ENCODE measurements around the gene NMRK2.
"Not testable (repeated sequence)": the region's sequence is repeated elsewhere in the genome, so short reads cannot be mapped to it uniquely, and the experiment has no call there.

The NMRK2 gene

GRCh38 chr19:3932931-3933810 lies at the start of gene NMRK2:
TSS of gene NMRK2 (plus strand) at chr19:3933069. CDS start at chr19:3933672, 603 bp downstream.
- Histone ChIP-seq H3K27me3 (ENCODE audit: insufficient read depth, low read length) (peaks cover 15% of the 10 kb centered on the region), H3K4me3 (ENCODE audit: low read depth, low read length) (no peak within 1 kb of the TSS), H3K4me1 (ENCODE audit: control insufficient read depth, insufficient read depth, low read length, unreplicated experiment) (no peaks in the 10 kb centered on the region), H3K79me2 (ENCODE audit: control insufficient read depth, insufficient read depth, low read length, unreplicated experiment) (no peaks in the 10 kb centered on the region), H2AFZ (ENCODE audit: low read length, unreplicated experiment) (no peak within 1 kb of the TSS), H3K27ac (ENCODE audit: low read depth, low read length) (no peak within 1 kb of the TSS), H3K36me3 (ENCODE audit: insufficient read depth, low read length) (no peaks in the 10 kb centered on the region)

- Histone ChIP-seq H3K79me2 (ENCODE audit: control insufficient read depth, insufficient read depth, low read length, unreplicated experiment) (no peaks in the 10 kb centered on the region), H3K36me3 (ENCODE audit: insufficient read depth, low read length) (no peaks in the 10 kb centered on the region), H3K4me1 (ENCODE audit: control insufficient read depth, insufficient read depth, low read length, unreplicated experiment) (no peaks in the 10 kb centered on the region), H3K4me3 (ENCODE audit: low read depth, low read length) (no peak overlapping the region), H3K27me3 (ENCODE audit: insufficient read depth, low read length) (no peaks in the 10 kb centered on the region), H3K27ac (ENCODE audit: low read depth, low read length) (no peak overlapping the region), H2AFZ (ENCODE audit: low read length, unreplicated experiment) (no peak overlapping the region)
Observed at GRCh38 chr19:3890591-3890990, 42.3 kb upstream of the NMRK2 start.

- Histone ChIP-seq H3K79me2 (ENCODE audit: control insufficient read depth, insufficient read depth, low read length, unreplicated experiment) (no peaks in the 10 kb centered on the region), H3K4me1 (ENCODE audit: control insufficient read depth, insufficient read depth, low read length, unreplicated experiment) (no peaks in the 10 kb centered on the region), H3K4me3 (ENCODE audit: low read depth, low read length) (no peak overlapping the region), H3K27me3 (ENCODE audit: insufficient read depth, low read length) (no peaks in the 10 kb centered on the region), H2AFZ (ENCODE audit: low read length, unreplicated experiment) (no peak overlapping the region), H3K36me3 (ENCODE audit: insufficient read depth, low read length) (no peaks in the 10 kb centered on the region), H3K27ac (ENCODE audit: low read depth, low read length) (no peak overlapping the region)
Observed at GRCh38 chr19:3893509-3894179, 39.2 kb upstream of the NMRK2 start.

GRCh38 chr19:3894959-3895358 lies 37.9 kb upstream of the NMRK2 start:
- not testable (repeated sequence) for H3K27me3 ChIP-seq (ENCODE audit: insufficient read depth, low read length); H3K79me2 ChIP-seq (ENCODE audit: control insufficient read depth, insufficient read depth, low read length, unreplicated experiment); H3K4me3 ChIP-seq (ENCODE audit: low read depth, low read length)

GRCh38 chr19:3895788-3896187 lies 37.1 kb upstream of the NMRK2 start:
- Histone ChIP-seq H3K79me2 (ENCODE audit: control insufficient read depth, insufficient read depth, low read length, unreplicated experiment) (no peaks in the 10 kb centered on the region), H3K27me3 (ENCODE audit: insufficient read depth, low read length) (no peaks in the 10 kb centered on the region), H3K4me3 (ENCODE audit: low read depth, low read length) (no peak overlapping the region)

More at GRCh38 chr19:3894959-3895358, 37.9 kb upstream of the NMRK2 start:
- H3K27ac ChIP-seq (ENCODE audit: low read depth, low read length); H3K36me3 ChIP-seq (ENCODE audit: insufficient read depth, low read length); H3K4me1 ChIP-seq (ENCODE audit: control insufficient read depth, insufficient read depth, low read length, unreplicated experiment); H2AFZ ChIP-seq (ENCODE audit: low read length, unreplicated experiment): not testable (repeated sequence)

GRCh38 chr19:3897936-3898335 lies 34.9 kb upstream of the NMRK2 start:
- Histone ChIP-seq H3K27me3 (ENCODE audit: insufficient read depth, low read length) (no peaks in the 10 kb centered on the region), H3K4me1 (ENCODE audit: control insufficient read depth, insufficient read depth, low read length, unreplicated experiment) (no peaks in the 10 kb centered on the region), H3K4me3 (ENCODE audit: low read depth, low read length) (no peak overlapping the region), H2AFZ (ENCODE audit: low read length, unreplicated experiment) (no peak overlapping the region), H3K27ac (ENCODE audit: low read depth, low read length) (no peak overlapping the region), H3K79me2 (ENCODE audit: control insufficient read depth, insufficient read depth, low read length, unreplicated experiment) (no peaks in the 10 kb centered on the region), H3K36me3 (ENCODE audit: insufficient read depth, low read length) (no peaks in the 10 kb centered on the region)

More at GRCh38 chr19:3895788-3896187, 37.1 kb upstream of the NMRK2 start:
- no peak overlapping the region for H2AFZ ChIP-seq (ENCODE audit: low read length, unreplicated experiment)
- H3K4me1 ChIP-seq (ENCODE audit: control insufficient read depth, insufficient read depth, low read length, unreplicated experiment): no peaks in the 10 kb centered on the region
- H3K36me3 ChIP-seq (ENCODE audit: insufficient read depth, low read length): no peaks in the 10 kb centered on the region
- no peak overlapping the region for H3K27ac ChIP-seq (ENCODE audit: low read depth, low read length)

GRCh38 chr19:3898426-3898825 lies 34.4 kb upstream of the NMRK2 start:
- Histone ChIP-seq H3K4me3 (ENCODE audit: low read depth, low read length) (no peak overlapping the region), H3K36me3 (ENCODE audit: insufficient read depth, low read length) (no peaks in the 10 kb centered on the region), H3K79me2 (ENCODE audit: control insufficient read depth, insufficient read depth, low read length, unreplicated experiment) (no peaks in the 10 kb centered on the region), H2AFZ (ENCODE audit: low read length, unreplicated experiment) (no peak overlapping the region), H3K27ac (ENCODE audit: low read depth, low read length) (no peak overlapping the region), H3K4me1 (ENCODE audit: control insufficient read depth, insufficient read depth, low read length, unreplicated experiment) (no peaks in the 10 kb centered on the region), H3K27me3 (ENCODE audit: insufficient read depth, low read length) (no peaks in the 10 kb centered on the region)

GRCh38 chr19:3899531-3900294 lies 33.2 kb upstream of the NMRK2 start:
- no peak overlapping the region for H2AFZ ChIP-seq (ENCODE audit: low read length, unreplicated experiment)
- H3K36me3 ChIP-seq (ENCODE audit: insufficient read depth, low read length): no peaks in the 10 kb centered on the region
- H3K27me3 ChIP-seq (ENCODE audit: insufficient read depth, low read length): no peaks in the 10 kb centered on the region
- no peaks in the 10 kb centered on the region for H3K4me1 ChIP-seq (ENCODE audit: control insufficient read depth, insufficient read depth, low read length, unreplicated experiment)
- H3K79me2 ChIP-seq (ENCODE audit: control insufficient read depth, insufficient read depth, low read length, unreplicated experiment): no peaks in the 10 kb centered on the region
- H3K4me3 ChIP-seq (ENCODE audit: low read depth, low read length): no peak overlapping the region
- no peak overlapping the region for H3K27ac ChIP-seq (ENCODE audit: low read depth, low read length)

- H3K4me3 ChIP-seq (ENCODE audit: low read depth, low read length): no peak overlapping the region
- H2AFZ ChIP-seq (ENCODE audit: low read length, unreplicated experiment): no peak overlapping the region
- H3K27me3 ChIP-seq (ENCODE audit: insufficient read depth, low read length): no peaks in the 10 kb centered on the region
- H3K4me1 ChIP-seq (ENCODE audit: control insufficient read depth, insufficient read depth, low read length, unreplicated experiment): no peaks in the 10 kb centered on the region
- H3K27ac ChIP-seq (ENCODE audit: low read depth, low read length): no peak overlapping the region
- H3K36me3 ChIP-seq (ENCODE audit: insufficient read depth, low read length): no peaks in the 10 kb centered on the region
- no peaks in the 10 kb centered on the region for H3K79me2 ChIP-seq (ENCODE audit: control insufficient read depth, insufficient read depth, low read length, unreplicated experiment)
Observed at GRCh38 chr19:3902317-3902973, 30.4 kb upstream of the NMRK2 start.

GRCh38 chr19:3904233-3904632 lies 28.6 kb upstream of the NMRK2 start:
- H3K4me1 ChIP-seq (ENCODE audit: control insufficient read depth, insufficient read depth, low read length, unreplicated experiment): no peaks in the 10 kb centered on the region
- H3K27me3 ChIP-seq (ENCODE audit: insufficient read depth, low read length): no peaks in the 10 kb centered on the region
- H3K36me3 ChIP-seq (ENCODE audit: insufficient read depth, low read length): no peaks in the 10 kb centered on the region
- no peak overlapping the region for H2AFZ ChIP-seq (ENCODE audit: low read length, unreplicated experiment)
- H3K27ac ChIP-seq (ENCODE audit: low read depth, low read length): no peak overlapping the region
- no peak overlapping the region for H3K4me3 ChIP-seq (ENCODE audit: low read depth, low read length)
- H3K79me2 ChIP-seq (ENCODE audit: control insufficient read depth, insufficient read depth, low read length, unreplicated experiment): no peaks in the 10 kb centered on the region
